Heart right ventricle (tissue), 16 donors: ENCODE results near the gene MEOX2. TPM values are rescaled to one million over a fixed set of nuclear protein-coding genes. Genes with fewer than 3 reads are reported as not detected.

ENCODE experiments used
- ATAC-seq, 8 donors: fragments of 200-7000 bp; cut with Tn5 transposase; one replicate each; pipeline ENCODE4 v1.9.1; 2020; ENCODE audit warnings: mild to moderate bottlenecking in 8 of 8, moderate library complexity in 8 of 8, moderate number of reproducible peaks in 1 of 8
- DNase-seq, 2 donors: peaks; one replicate each; pipeline ENCODE4 v3.0.0-alpha.2; 2020
- H3K27ac ChIP-seq, 10 donors: fragments of 200-600 bp; sonication (generic) in 2 of 10; one replicate each; pipeline versions ENCODE4 v1.5.0 to v1.8.0; 2020 to 2022; ENCODE audit warnings: mild to moderate bottlenecking in 3 of 10
- H3K27me3 ChIP-seq, 7 donors: fragments of 200-600 bp; one replicate each; pipeline ENCODE4 v1.8.0; 2021 to 2022; ENCODE audit warnings: mild to moderate bottlenecking in 2 of 7
- H3K36me3 ChIP-seq, 9 donors: fragments of 200-600 bp; sonication (generic) in 1 of 9; one replicate each; pipeline versions ENCODE4 v1.5.0 to v1.8.0; 2020 to 2022; ENCODE audit warnings: mild to moderate bottlenecking in 2 of 9
- H3K4me1 ChIP-seq, 9 donors: fragments of 200-600 bp; sonication (generic) in 1 of 9; one replicate each; pipeline versions ENCODE4 v1.5.0 to v1.8.0; 2020 to 2022; ENCODE audit warnings: mild to moderate bottlenecking in 4 of 9
- H3K4me3 ChIP-seq, 10 donors: fragments of 200-600 bp; sonication (generic) in 2 of 10; one replicate each; pipeline versions ENCODE4 v1.5.0 to v1.8.0; 2020 to 2022; ENCODE audit warnings: mild to moderate bottlenecking in 7 of 10, moderate library complexity in 2 of 10
- H3K9me3 ChIP-seq, 11 donors: fragments of 200-600 bp in 10 of 11; sonication (generic) in 2 of 11; one replicate each; pipeline versions ENCODE4 v1.5.0 to v1.8.0; 2013 to 2022; ENCODE audit warnings: mild to moderate bottlenecking in 2 of 11, control low read depth in 1 of 11, moderate library complexity in 1 of 11
- CTCF ChIP-seq, 9 donors: fragments of 200-600 bp; sonication (generic) in 2 of 9; IDR thresholded peaks; one replicate each; pipeline versions ENCODE4 v1.5.0 to v1.8.0; 2021 to 2022; ENCODE audit warnings: antibody characterized with exemption in 9 of 9, mild to moderate bottlenecking in 5 of 9, moderate library complexity in 1 of 9
- WGBS, 2 donors: extraction: QIAGEN DNeasy Blood & Tissue Kit; methylation state at CpG; one replicate each; pipeline ENCODE4 v1.1.7; 2013; ENCODE audit warnings: inconsistent platforms in 1 of 2; 5-methylcytosine and 5-hydroxymethylcytosine counted together
- intact Hi-C, 10 donors: fragments of 100-400 bp; cut with DNase I; formaldehyde crosslinking; loops; one replicate each; pipeline versions ENCODE4 v1.11.1 to v1.14.2; 2022
- polyA plus RNA-seq, 2 donors: library from polyadenylated mRNA; stranded (reverse); fragments of 200-250 nt; gene quantifications; one replicate each; pipeline ENCODE4 v1.2.3, GENCODE V29; 2013
- total RNA-seq, 10 donors: library from RNA; stranded (reverse); fragmentation: NEBNext Ultra II Directional in 3 of 10; extraction: Animal tissue kit (Norgen Biotek cat#: 25700) in 3 of 10; gene quantifications; one replicate each; pipeline versions ENCODE4 v1.2.1 to v1.2.4, GENCODE V29; 2021 to 2023
- donor health status: Arrhythmogenic right ventricular cardiomyopathy.
- donor health status: ischemic (EF 13 %, LVEDD 7.1; RV severe dilation, severe dysfunction).
- donor health status: healthy with polysubstance abuse.
- donor health status: DM: no; HTN: yes; CAD: no.
- donor health status: DM: no; HTN: no; CAD: no.
- donor health status: ischemic (EF 25% LVEDD 6.9; RV normal size, moderate dysfunction).
- donor health status: ischemic (EF 25% LVEDD 5.7; RV mildly dilated, moderate dysfunction).
- donor health status: healthy.
- donor health status: DM: yes; HTN: yes; CAD: no.
- donor health status: Ischemic cardiomyopathy.
- donor health status: ischemic (EF 35%, LVEDD 5.7; RV mildly dilated, moderate dysfunction).
- donor health status: nonischemic (EF 11% LVEDD 7.7; RV severe dilation, severe dysfunction).
- donor health status: DM: yes; HTN: yes; CAD: no.
- donor health status: PGD.
- donor health status: ischemic (EF 29% LVEDD 5.4; RV normal size, mild dysfunction).
- donor health status: nonischemic (EF 23%, LVEDD 6.1; RV moderate dilation, normal function).

Gene MEOX2
- total and polyA plus RNA-seq, 12 donors, result 5.2 to 14.1 (median 7.9) TPM

- intact Hi-C loops, result no loop called here
- no peaks in the 10 kb centered on the region for H3K9me3 ChIP-seq
- peaks cover 0 to 57% (median 7%) of the 10 kb centered on the region in 9 donors for H3K36me3 ChIP-seq
- 98% methylated on average over 1 of the region's 1 CpG for WGBS, 2 donors
- ATAC-seq (no peak), DNase-seq (no peak)
- TF ChIP-seq CTCF (IDR thresholded peaks at IDR 0.05), result no peak
- no peaks in the 10 kb centered on the region for H3K27me3 ChIP-seq
- H3K4me3 ChIP-seq, result no peak overlapping the region
- peaks cover 0 to 29% (median 0%) of the 10 kb centered on the region in 9 donors for H3K4me1 ChIP-seq
- H3K27ac ChIP-seq, result no peak overlapping the region
Observed at GRCh38 chr7:15626041-15626440, 60.4 kb downstream of the MEOX2 start.

GRCh38 chr7:15625466-15625865 is 61.0 kb downstream of the MEOX2 start:
- intact Hi-C loops, result no loop called here
- Histone ChIP-seq H3K4me3 (no peak overlapping the region), H3K36me3 (peaks cover 0 to 60% (median 7%) of the 10 kb centered on the region in 9 donors), H3K4me1 (peaks cover 0 to 29% (median 0%) of the 10 kb centered on the region in 9 donors), H3K9me3 (no peaks in the 10 kb centered on the region), H3K27ac (no peak overlapping the region), H3K27me3 (no peaks in the 10 kb centered on the region)
- no peak for TF ChIP-seq CTCF (IDR thresholded peaks at IDR 0.05)
- 55 to 64% methylated on average over 1 of the region's 1 CpG for WGBS, 2 donors
- ATAC-seq (no peak), DNase-seq (no peak)

GRCh38 chr7:15621468-15621867 is 65.0 kb downstream of the MEOX2 start:
- H3K27ac ChIP-seq, result peak overlapping the region in 2 of 10 donors; percentile 7 to 45
- no peak for ATAC-seq

GRCh38 chr7:15620491-15621185 is 65.8 kb downstream of the MEOX2 start:
- no peak overlapping the region for H3K4me3 ChIP-seq
- DNase-seq (no peak), ATAC-seq (no peak)
- peak overlapping the region in 2 of 10 donors; percentile 7 to 45 for H3K27ac ChIP-seq
- WGBS, 2 donors, result 59 to 69% methylated on average over 6 of the region's 6 CpGs
- intact Hi-C loops, result no loop called here
- H3K9me3 ChIP-seq, result no peaks in the 10 kb centered on the region
- H3K36me3 ChIP-seq, result peaks cover 0 to 60% (median 7%) of the 10 kb centered on the region in 9 donors
- no peak for TF ChIP-seq CTCF (IDR thresholded peaks at IDR 0.05)
- no peaks in the 10 kb centered on the region for H3K27me3 ChIP-seq
- peaks cover 0 to 24% (median 0%) of the 10 kb centered on the region in 9 donors for H3K4me1 ChIP-seq

More at GRCh38 chr7:15621468-15621867, 65.0 kb downstream of the MEOX2 start:
- Histone ChIP-seq H3K4me1 (peaks cover 0 to 24% (median 0%) of the 10 kb centered on the region in 9 donors), H3K36me3 (peaks cover 0 to 69% (median 7%) of the 10 kb centered on the region in 9 donors), H3K4me3 (no peak overlapping the region), H3K27me3 (no peaks in the 10 kb centered on the region), H3K9me3 (no peaks in the 10 kb centered on the region)
- no peak for DNase-seq
- 96% methylated on average over 2 of the region's 2 CpGs for WGBS, 2 donors
- TF ChIP-seq CTCF (IDR thresholded peaks at IDR 0.05), result no peak
- intact Hi-C loops, result no loop called here
